Left ventricle myocardium inferior (tissue), 1 donor: ENCODE data around the gene TMEM200C. TPM values are rescaled to one million over a fixed set of nuclear protein-coding genes. Genes with fewer than 3 reads are reported as not detected.

Experiments used
- DNase-seq: peaks from one replicate; pipeline ENCODE4 v3.0.0-alpha.2; 2020
- H3K27ac ChIP-seq: fragments of 200-600 bp; replicated peaks from 2 replicates; pipeline ENCODE4 v1.8.0; 2021
- H3K27me3 ChIP-seq: fragments of 200-600 bp; 2 replicates; pipeline ENCODE4 v1.8.0; 2021; ENCODE audit warnings: low read depth
- H3K36me3 ChIP-seq: fragments of 200-600 bp; 2 replicates; pipeline ENCODE4 v1.8.0; 2021
- H3K4me1 ChIP-seq: fragments of 200-600 bp; 2 replicates; pipeline ENCODE4 v1.8.0; 2021
- H3K4me3 ChIP-seq: fragments of 200-600 bp; 2 replicates; pipeline ENCODE4 v1.8.0; 2021; ENCODE audit warnings: mild to moderate bottlenecking, moderate library complexity
- H3K9me3 ChIP-seq: fragments of 200-600 bp; replicated peaks from 2 replicates; pipeline ENCODE4 v1.8.0; 2021
- CTCF ChIP-seq: fragments of 200-600 bp; IDR thresholded peaks from 2 replicates; pipeline ENCODE4 v1.8.0; 2021; ENCODE audit warnings: antibody characterized with exemption, mild to moderate bottlenecking, borderline replicate concordance
- intact Hi-C: fragments of 100-400 bp; cut with micrococcal nuclease; formaldehyde crosslinking; loops from one replicate; pipeline ENCODE4 v1.11.0; 2022
- total RNA-seq: library from RNA; stranded (reverse); fragmentation: NEBNext Ultra II Directional; extraction: Animal tissue kit (Norgen Biotek cat#: 25700); gene quantifications from one replicate; pipeline ENCODE4 v1.2.1, GENCODE V29; 2021
- donor health status: DM: no; HTN: yes; CAD: no; lungs with severe emphysema.

TMEM200C gene
- total RNA-seq, 1 donor from 2014 or later, result 0.96 TPM

GRCh38 chr18:5879479-5879882 is 15.8 kb downstream of the TMEM200C start:
- no peak for DNase-seq
- Histone ChIP-seq H3K27ac (no peak overlapping the region), H3K4me3 (no peak overlapping the region), H3K9me3 (no peaks in the 10 kb centered on the region), H3K27me3 (peaks cover 67% of the 10 kb centered on the region), H3K4me1 (no peaks in the 10 kb centered on the region), H3K36me3 (no peaks in the 10 kb centered on the region)
- intact Hi-C loops, result no loop called here
- peak; percentile 83 for TF ChIP-seq CTCF

DNA sequence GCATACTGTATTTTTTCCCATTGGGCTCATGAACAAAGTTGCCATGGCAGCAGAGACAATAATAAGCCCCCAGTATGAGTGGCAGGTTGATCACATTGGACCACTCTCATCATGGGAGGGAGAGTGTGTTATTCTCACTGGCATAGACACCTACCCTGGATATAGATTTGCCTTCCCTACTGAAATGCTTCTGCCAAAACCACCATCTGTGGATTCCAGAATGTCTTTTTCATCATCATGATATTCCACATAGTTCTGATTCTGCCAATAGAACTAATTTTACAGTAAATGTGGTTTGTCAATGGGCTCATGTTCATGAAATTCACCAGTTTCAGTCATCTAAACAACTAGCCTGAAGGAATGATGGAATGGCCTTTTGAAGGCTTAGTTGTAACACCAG is 18.4 kb downstream of the TMEM200C start:
- intact Hi-C loops, result no loop called here
- H3K36me3 ChIP-seq, result no peaks in the 10 kb centered on the region
- H3K27ac ChIP-seq, result no peak overlapping the region
- no peak overlapping the region for H3K4me3 ChIP-seq
- H3K9me3 ChIP-seq, result no peaks in the 10 kb centered on the region
- no peak for TF ChIP-seq CTCF
- H3K4me1 ChIP-seq, result no peaks in the 10 kb centered on the region
- DNase-seq, result no peak
- peaks cover 81% of the 10 kb centered on the region for H3K27me3 ChIP-seq

DNA sequence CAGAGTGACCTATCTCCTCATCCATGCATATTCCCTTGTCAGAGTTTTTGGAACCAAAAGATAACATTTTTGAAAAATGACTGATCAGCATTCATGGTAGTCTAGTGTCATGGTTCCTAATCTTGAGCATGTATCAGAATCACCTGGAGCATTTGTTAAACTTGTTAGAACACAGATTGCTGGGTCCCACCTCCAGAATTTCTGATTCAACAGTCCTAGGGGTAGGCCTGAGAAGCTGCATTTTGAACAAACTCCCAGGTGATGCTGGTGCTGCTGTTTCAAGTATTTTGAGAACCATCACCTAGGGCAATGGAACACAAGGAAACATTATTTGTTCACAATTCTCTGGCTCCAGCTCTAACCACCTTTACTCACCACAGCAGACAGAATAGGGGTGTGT is 21.0 kb downstream of the TMEM200C start:
- H3K27me3 ChIP-seq, result peaks cover 88% of the 10 kb centered on the region
- no peak for TF ChIP-seq CTCF

GRCh38 chr18:5872886-5873285 is 22.4 kb downstream of the TMEM200C start:
- Histone ChIP-seq H3K27ac (no peak overlapping the region), H3K36me3 (no peaks in the 10 kb centered on the region), H3K4me1 (no peaks in the 10 kb centered on the region), H3K9me3 (no peaks in the 10 kb centered on the region), H3K27me3 (peaks cover 81% of the 10 kb centered on the region), H3K4me3 (no peak overlapping the region)
- TF ChIP-seq CTCF, result no peak
- intact Hi-C loops, result no loop called here
- no peak for DNase-seq

More for the DNA sequence above, 21.0 kb downstream of the TMEM200C start:
- no peak for DNase-seq
- no peak overlapping the region for H3K27ac ChIP-seq
- no peak overlapping the region for H3K4me3 ChIP-seq
- no peaks in the 10 kb centered on the region for H3K9me3 ChIP-seq
- no peaks in the 10 kb centered on the region for H3K4me1 ChIP-seq
- H3K36me3 ChIP-seq, result no peaks in the 10 kb centered on the region
- intact Hi-C loops, result no loop called here

DNA sequence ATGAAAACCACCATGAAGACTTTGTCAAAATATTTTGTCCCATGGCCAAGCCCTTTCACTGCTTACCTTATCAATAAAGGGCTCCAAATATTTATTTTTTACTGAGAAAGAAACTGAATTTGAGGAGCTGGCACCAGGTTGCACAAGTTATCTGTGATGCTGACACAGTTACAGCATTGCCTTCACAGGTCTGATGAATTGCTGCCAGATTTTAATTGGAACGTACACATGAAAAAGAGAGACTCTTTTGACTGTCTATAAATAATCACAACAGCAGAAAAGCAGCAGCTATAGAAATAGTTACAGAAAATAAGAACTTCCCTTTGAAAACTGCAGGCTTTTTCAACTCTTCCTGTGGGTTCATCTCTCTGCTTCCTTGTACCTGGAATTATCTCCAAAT is 23.9 kb downstream of the TMEM200C start:
- no peak for DNase-seq
- Histone ChIP-seq H3K27ac (no peak overlapping the region), H3K27me3 (peaks cover 72% of the 10 kb centered on the region), H3K4me3 (no peak overlapping the region), H3K36me3 (no peaks in the 10 kb centered on the region), H3K9me3 (no peaks in the 10 kb centered on the region), H3K4me1 (no peaks in the 10 kb centered on the region)
- intact Hi-C loops, result no loop called here
- no peak for TF ChIP-seq CTCF
